OCI-LY1 (cell line): ENCODE data around the gene MRPL53.

Experiments
- H2AFZ ChIP-seq: fragments of 200-600 bp; sonication (generic), shearing (Covaris generic); 2 replicates; pipeline ENCODE4 v1.6.0; 2014; ENCODE audit warnings: antibody characterized with exemption, mild to moderate bottlenecking, low read length
- H3F3A ChIP-seq: fragments of 200-600 bp; sonication (generic), shearing (Covaris generic); 2 replicates; pipeline ENCODE4 v1.6.0; 2014; ENCODE audit warnings: mild to moderate bottlenecking, antibody characterized with exemption, low read length, moderate library complexity; ENCODE audit not compliant: insufficient read depth
- H3K27ac ChIP-seq: fragments of 200-600 bp; sonication (generic); 2 replicates; pipeline ENCODE4 v1.5.1; 2014; ENCODE audit warnings: low read length, mixed run types, mild to moderate bottlenecking, low read depth; ENCODE audit not compliant: poor library complexity, severe bottlenecking
- H3K27me3 ChIP-seq: fragments of 200-600 bp; sonication (generic); 2 replicates; pipeline ENCODE4 v1.6.0; 2014; ENCODE audit warnings: antibody characterized with exemption, mild to moderate bottlenecking, low read length, moderate library complexity; ENCODE audit not compliant: insufficient read depth
- H3K36me3 ChIP-seq: fragments of 200-600 bp; sonication (generic); 2 replicates; pipeline ENCODE4 v1.6.1; 2014; ENCODE audit warnings: mild to moderate bottlenecking, antibody characterized with exemption, low read length, moderate library complexity, mixed read lengths; ENCODE audit not compliant: insufficient read depth
- H3K4me1 ChIP-seq: fragments of 200-600 bp; sonication (generic); 2 replicates; pipeline ENCODE4 v1.5.1; 2014; ENCODE audit warnings: mild to moderate bottlenecking, low read length, moderate library complexity; ENCODE audit not compliant: insufficient read depth, severe bottlenecking
- H3K4me2 ChIP-seq: fragments of 200-600 bp; sonication (generic), shearing (Covaris generic); 2 replicates; pipeline ENCODE4 v1.6.1; 2014; ENCODE audit warnings: low read length
- H3K4me3 ChIP-seq: fragments of 200-600 bp; sonication (generic); 2 replicates; pipeline ENCODE4 v1.5.1; 2014; ENCODE audit warnings: low read length, low read depth, mild to moderate bottlenecking, mixed read lengths; ENCODE audit not compliant: poor library complexity, severe bottlenecking
- H3K79me2 ChIP-seq: fragments of 200-600 bp; shearing (Covaris generic); 2 replicates; pipeline ENCODE4 v1.6.1; 2016; ENCODE audit warnings: mixed run types, low read length, mixed read lengths; ENCODE audit not compliant: insufficient read depth
- H3K9ac ChIP-seq: fragments of 200-600 bp; sonication (generic), shearing (Covaris generic); 2 replicates; pipeline ENCODE4 v1.6.1; 2014; ENCODE audit warnings: mild to moderate bottlenecking, low read length, mixed read lengths
- H3K9me2 ChIP-seq: fragments of 200-600 bp; sonication (generic), shearing (Covaris generic); 2 replicates; pipeline ENCODE4 v1.6.1; 2014; ENCODE audit warnings: low read depth, mild to moderate bottlenecking, low read length, mixed read lengths
- H3K9me3 ChIP-seq: fragments of 200-600 bp; shearing (Covaris generic); 2 replicates; pipeline ENCODE4 v1.6.1; 2014; ENCODE audit warnings: low read length, mixed read lengths
- H4K20me1 ChIP-seq: fragments of 200-600 bp; sonication (generic), shearing (Covaris generic); 2 replicates; pipeline ENCODE4 v1.6.0; 2016; ENCODE audit warnings: mild to moderate bottlenecking, low read length; ENCODE audit not compliant: insufficient read depth
- EZH2 ChIP-seq: fragments of 200-600 bp; sonication (generic), shearing (Covaris generic); IDR thresholded peaks from 2 replicates; pipeline ENCODE4 v1.8.0; 2017; ENCODE audit warnings: borderline replicate concordance, mixed run types, mild to moderate bottlenecking, antibody characterized with exemption, low read length, moderate library complexity, mixed read lengths
- TF ChIP-seq, protein P1 (sequence below): fragments of 200-600 bp; sonication (generic), shearing (Covaris generic); IDR thresholded peaks from 2 replicates; pipeline ENCODE4 v1.5.1; 2017; ENCODE audit warnings: mild to moderate bottlenecking, antibody characterized with exemption, low read length, moderate library complexity, mixed read lengths

MRPL53 gene

GRCh38 chr2:74436848-74437695, 35.4 kb downstream of the MRPL53 start:
- Histone ChIP-seq H3F3A (no peaks in the 10 kb centered on the region), H3K9ac (no peak overlapping the region), H3K9me3 (no peaks in the 10 kb centered on the region), H3K4me1 (peaks cover 18% of the 10 kb centered on the region), H3K79me2 (no peaks in the 10 kb centered on the region), H2AFZ (no peak overlapping the region), H4K20me1 (no peaks in the 10 kb centered on the region), H3K27ac (no peak overlapping the region), H3K9me2 (no peaks in the 10 kb centered on the region), H3K27me3 (peaks cover 12% of the 10 kb centered on the region; the same call in 1 of the 2 replicates), H3K4me3 (no peak overlapping the region), H3K36me3 (no peaks in the 10 kb centered on the region), H3K4me2 (no peak overlapping the region)
- no peak for TF ChIP-seq EZH2
- TF ChIP-seq, protein P1, sequence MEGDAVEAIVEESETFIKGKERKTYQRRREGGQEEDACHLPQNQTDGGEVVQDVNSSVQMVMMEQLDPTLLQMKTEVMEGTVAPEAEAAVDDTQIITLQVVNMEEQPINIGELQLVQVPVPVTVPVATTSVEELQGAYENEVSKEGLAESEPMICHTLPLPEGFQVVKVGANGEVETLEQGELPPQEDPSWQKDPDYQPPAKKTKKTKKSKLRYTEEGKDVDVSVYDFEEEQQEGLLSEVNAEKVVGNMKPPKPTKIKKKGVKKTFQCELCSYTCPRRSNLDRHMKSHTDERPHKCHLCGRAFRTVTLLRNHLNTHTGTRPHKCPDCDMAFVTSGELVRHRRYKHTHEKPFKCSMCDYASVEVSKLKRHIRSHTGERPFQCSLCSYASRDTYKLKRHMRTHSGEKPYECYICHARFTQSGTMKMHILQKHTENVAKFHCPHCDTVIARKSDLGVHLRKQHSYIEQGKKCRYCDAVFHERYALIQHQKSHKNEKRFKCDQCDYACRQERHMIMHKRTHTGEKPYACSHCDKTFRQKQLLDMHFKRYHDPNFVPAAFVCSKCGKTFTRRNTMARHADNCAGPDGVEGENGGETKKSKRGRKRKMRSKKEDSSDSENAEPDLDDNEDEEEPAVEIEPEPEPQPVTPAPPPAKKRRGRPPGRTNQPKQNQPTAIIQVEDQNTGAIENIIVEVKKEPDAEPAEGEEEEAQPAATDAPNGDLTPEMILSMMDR: no peak

- peaks cover 10% of the 10 kb centered on the region for H3K4me1 ChIP-seq
- H3K27me3 ChIP-seq: peaks cover 9% of the 10 kb centered on the region; the same call in 1 of the 2 replicates
- TF ChIP-seq, protein P1: no peak
- no peak for TF ChIP-seq EZH2
- H3F3A ChIP-seq: no peaks in the 10 kb centered on the region
- H3K36me3 ChIP-seq: no peaks in the 10 kb centered on the region
- H3K9ac ChIP-seq: no peak overlapping the region
- no peak overlapping the region for H3K27ac ChIP-seq
- H3K9me3 ChIP-seq: no peaks in the 10 kb centered on the region
- H3K4me3 ChIP-seq: no peak overlapping the region
- no peaks in the 10 kb centered on the region for H3K9me2 ChIP-seq
- no peaks in the 10 kb centered on the region for H3K79me2 ChIP-seq
- no peak overlapping the region for H2AFZ ChIP-seq
- H3K4me2 ChIP-seq: no peak overlapping the region
- no peaks in the 10 kb centered on the region for H4K20me1 ChIP-seq
These were observed 36.2 kb downstream of the MRPL53 start for GRCh38 chr2:74436111-74436805.

DNA sequence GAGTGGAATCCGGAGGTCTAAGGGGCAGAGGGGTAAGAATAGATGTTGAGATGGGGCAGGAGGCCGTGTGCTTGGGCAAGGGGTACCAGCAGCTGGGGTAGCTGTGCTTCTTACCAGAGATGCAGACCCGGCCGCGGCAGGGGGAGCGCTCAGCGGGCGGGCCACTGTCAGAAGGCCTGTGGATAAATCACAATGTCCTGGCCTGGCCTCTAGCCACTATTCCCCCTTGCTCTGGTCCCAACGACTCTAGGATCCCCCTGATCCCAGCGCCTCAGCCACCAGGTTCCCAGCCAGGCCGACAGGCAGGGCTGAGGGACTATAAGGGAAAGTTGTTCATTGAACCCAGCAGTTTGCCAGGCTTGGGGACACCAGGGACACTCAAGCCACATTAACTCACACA, 42.0 kb downstream of the MRPL53 start:
- 0 out of 2 replicates have a peak, but pooled peaks cover 4% of the 10 kb centered on the region for H3K27me3 ChIP-seq
- H3K9me3 ChIP-seq: no peaks in the 10 kb centered on the region
- no peaks in the 10 kb centered on the region for H3K36me3 ChIP-seq
- H3K4me1 ChIP-seq: no peaks in the 10 kb centered on the region
- H3K9ac ChIP-seq: no peak overlapping the region
- no peaks in the 10 kb centered on the region for H4K20me1 ChIP-seq
- no peak overlapping the region for H3K4me2 ChIP-seq
- no peak overlapping the region for H2AFZ ChIP-seq
- H3K4me3 ChIP-seq: no peak overlapping the region
- TF ChIP-seq EZH2: no peak
- TF ChIP-seq, protein P1: no peak
- no peak overlapping the region for H3K27ac ChIP-seq
- no peaks in the 10 kb centered on the region for H3F3A ChIP-seq
- H3K79me2 ChIP-seq: no peaks in the 10 kb centered on the region
- no peaks in the 10 kb centered on the region for H3K9me2 ChIP-seq
